Trophoblast cell (in vitro differentiated cells and primary cell): Measurements from ENCODE around the gene GPBP1L1.
A peak's percentile ranks its signal among the peaks of the same experiment; 100 is the strongest.

Experiments used
- DNase-seq, 2 donors: peaks; one replicate each; pipeline ENCODE4 v3.0.0-alpha.2; 2016
- H2AFZ ChIP-seq: 2 replicates; pipeline ENCODE4 v1.6.1; 2013; ENCODE audit warnings: low read length, moderate library complexity, mild to moderate bottlenecking; ENCODE audit not compliant: insufficient read depth, poor library complexity
- H2AK5ac ChIP-seq: 2 replicates; pipeline ENCODE4 v1.6.1; 2013; ENCODE audit warnings: mild to moderate bottlenecking, low read length
- H2BK120ac ChIP-seq: 2 replicates; pipeline ENCODE4 v1.6.1; 2013; ENCODE audit warnings: low read length, mild to moderate bottlenecking, moderate library complexity; ENCODE audit not compliant: insufficient read depth, poor library complexity
- H2BK12ac ChIP-seq: 2 replicates; pipeline ENCODE4 v1.6.1; 2013; ENCODE audit warnings: mild to moderate bottlenecking, low read length, moderate library complexity
- H2BK5ac ChIP-seq: 2 replicates; pipeline ENCODE4 v1.6.1; 2013; ENCODE audit warnings: low read length, low read depth, moderate library complexity, mild to moderate bottlenecking; ENCODE audit not compliant: poor library complexity
- H3K14ac ChIP-seq: 2 replicates; pipeline ENCODE4 v1.6.1; 2013; ENCODE audit warnings: mild to moderate bottlenecking, low read length
- H3K18ac ChIP-seq: 2 replicates; pipeline ENCODE4 v1.6.1; 2013; ENCODE audit warnings: mild to moderate bottlenecking, low read length
- H3K23ac ChIP-seq: 2 replicates; pipeline ENCODE4 v1.6.1; 2013; ENCODE audit warnings: low read length
- H3K27ac ChIP-seq: 2 replicates; pipeline ENCODE4 v1.5.1; 2013; ENCODE audit warnings: low read depth, mild to moderate bottlenecking, inconsistent platforms, low read length, moderate library complexity
- H3K27me3 ChIP-seq: 2 replicates; pipeline ENCODE4 v1.6.1; 2013; ENCODE audit warnings: inconsistent platforms, mild to moderate bottlenecking, low read length, moderate library complexity; ENCODE audit not compliant: insufficient read depth
- H3K36me3 ChIP-seq, 2 experiments: 1 replicate in 1 of 2; 2 replicates in 1 of 2; pipeline ENCODE4 v1.6.1; 2013; ENCODE audit warnings: low read length in 2 of 2, mild to moderate bottlenecking in 2 of 2, moderate library complexity in 1 of 2; ENCODE audit not compliant: insufficient read depth in 2 of 2, control insufficient read depth in 1 of 2
- H3K4ac ChIP-seq: 2 replicates; pipeline ENCODE4 v1.6.1; 2013; ENCODE audit warnings: low read depth, mild to moderate bottlenecking, low read length, moderate library complexity
- H3K4me1 ChIP-seq, 2 experiments: 1 replicate in 1 of 2; 2 replicates in 1 of 2; pipeline ENCODE4 v1.6.1; 2013; ENCODE audit warnings: low read length in 2 of 2, mild to moderate bottlenecking in 2 of 2, moderate library complexity in 1 of 2; ENCODE audit not compliant: insufficient read depth in 2 of 2, control insufficient read depth in 1 of 2
- H3K4me2 ChIP-seq: 2 replicates; pipeline ENCODE4 v1.6.1; 2013; ENCODE audit warnings: inconsistent platforms, mild to moderate bottlenecking, low read length, moderate library complexity
- H3K4me3 ChIP-seq: 2 replicates; pipeline ENCODE4 v1.5.1; 2013; ENCODE audit warnings: mild to moderate bottlenecking, low read depth, low read length, inconsistent platforms
- H3K79me1 ChIP-seq: one replicate; pipeline ENCODE4 v1.6.1; 2013; ENCODE audit warnings: low read length
- H3K79me2 ChIP-seq: 2 replicates; pipeline ENCODE4 v1.6.1; 2013; ENCODE audit warnings: low read length, mild to moderate bottlenecking; ENCODE audit not compliant: control insufficient read depth, insufficient read depth, poor library complexity
- H3K9ac ChIP-seq: 2 replicates; pipeline ENCODE4 v1.6.1; 2013; ENCODE audit warnings: mild to moderate bottlenecking, low read length
- H3K9me3 ChIP-seq: 2 replicates; pipeline ENCODE4 v1.6.1; 2013; ENCODE audit warnings: low read depth, mild to moderate bottlenecking, control low read depth, inconsistent platforms, low read length; ENCODE audit not compliant: insufficient read depth
- H4K12ac ChIP-seq: 2 replicates; pipeline ENCODE4 v1.6.1; 2013; ENCODE audit warnings: low read depth, mild to moderate bottlenecking, low read length, moderate library complexity
- H4K8ac ChIP-seq: 2 replicates; pipeline ENCODE4 v1.6.1; 2013; ENCODE audit warnings: low read depth, mild to moderate bottlenecking, low read length, moderate library complexity
- H4K91ac ChIP-seq: one replicate; pipeline ENCODE4 v1.6.1; 2013; ENCODE audit warnings: low read depth, mild to moderate bottlenecking, low read length, moderate library complexity
- WGBS: extraction: QIAGEN DNeasy Blood & Tissue Kit; methylation state at CpG from one replicate; pipeline ENCODE4 v1.1.7; 2013; ENCODE audit warnings: missing lambda C conversion rate; ENCODE audit not compliant: insufficient read length, insufficient coverage; ENCODE audit errors: extremely low coverage; 5-methylcytosine and 5-hydroxymethylcytosine counted together

Gene GPBP1L1

DNA sequence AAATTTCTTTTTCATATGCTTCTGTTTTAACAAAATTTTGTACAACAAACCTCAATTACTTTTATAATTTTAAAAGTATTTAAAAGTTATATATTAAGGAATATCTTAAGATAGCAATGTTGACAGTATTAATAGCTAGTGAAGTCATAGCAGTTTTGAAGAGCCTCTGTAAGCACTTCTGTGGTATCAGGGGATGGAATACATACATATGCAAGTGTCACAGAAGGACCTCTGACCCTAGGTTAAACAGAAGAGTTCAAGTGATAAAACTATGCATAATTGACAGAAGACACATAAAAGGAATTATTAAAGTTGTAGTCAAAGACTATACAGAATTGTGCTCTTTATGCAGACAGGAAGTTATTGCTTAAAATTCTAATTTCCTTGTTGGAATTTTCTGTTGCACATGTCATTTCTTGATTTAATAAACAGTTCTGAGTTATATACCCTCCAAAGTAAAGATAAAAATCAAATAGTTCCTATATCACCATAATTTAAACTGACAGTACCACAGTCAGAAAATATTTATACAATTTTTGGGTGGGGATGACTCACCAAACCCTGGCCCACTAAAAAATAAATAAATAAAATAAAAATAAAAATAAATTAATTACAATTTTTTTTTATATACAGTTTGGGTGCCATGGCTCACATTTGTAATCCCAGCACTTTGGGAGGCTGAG lies 37.1 kb upstream of the GPBP1L1 start:
- Histone ChIP-seq H2AK5ac (no peak overlapping the region), H3K79me2 (no peaks in the 10 kb centered on the region), H3K9ac (no peak overlapping the region), H2BK120ac (no peak overlapping the region), H2AFZ (no peak overlapping the region), H3K9me3 (no peaks in the 10 kb centered on the region), H3K27ac (no peak overlapping the region), H3K23ac (no peak overlapping the region), H3K18ac (no peak overlapping the region), H3K79me1 (no peaks in the 10 kb centered on the region), H3K36me3 (peaks cover 0 to 6% of the 10 kb centered on the region in 2 experiments), H3K4me3 (no peak overlapping the region), H4K91ac (no peak overlapping the region), H3K27me3 (no peaks in the 10 kb centered on the region), H4K8ac (no peak overlapping the region), H3K4me1 (no peaks in the 10 kb centered on the region), H3K14ac (no peak overlapping the region), H3K4ac (no peak overlapping the region), H4K12ac (no peak overlapping the region), H2BK5ac (no peak overlapping the region), H2BK12ac (no peak overlapping the region), H3K4me2 (no peak overlapping the region)
- DNase-seq, result no peak

DNA sequence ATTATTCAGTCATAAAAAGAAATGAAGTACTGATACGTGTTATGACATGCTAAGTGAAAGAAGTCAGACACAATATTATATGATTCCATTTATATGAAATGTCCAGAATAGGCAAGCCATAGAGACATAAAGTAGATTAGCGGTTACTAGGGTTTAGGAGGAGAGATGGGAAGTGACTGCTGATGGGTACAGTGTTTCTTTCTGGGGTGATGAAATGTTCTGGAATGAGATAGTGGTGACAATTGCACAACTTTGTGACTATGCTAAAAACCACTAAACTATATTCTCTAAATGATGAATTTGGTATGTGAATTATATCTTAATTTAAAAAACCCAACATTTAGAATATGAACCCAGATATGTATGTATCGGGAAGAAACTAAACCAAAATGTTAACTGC lies 36.5 kb upstream of the GPBP1L1 start:
- Histone ChIP-seq H2BK5ac (no peak overlapping the region), H3K4me2 (no peak overlapping the region), H3K18ac (no peak overlapping the region), H3K4ac (no peak overlapping the region), H2BK120ac (no peak overlapping the region), H3K4me1 (no peaks in the 10 kb centered on the region), H3K27me3 (no peaks in the 10 kb centered on the region), H2AFZ (no peak overlapping the region), H3K79me2 (no peaks in the 10 kb centered on the region), H3K27ac (no peak overlapping the region), H4K91ac (no peak overlapping the region), H4K12ac (no peak overlapping the region), H2AK5ac (no peak overlapping the region), H3K9me3 (no peaks in the 10 kb centered on the region), H4K8ac (no peak overlapping the region), H2BK12ac (no peak overlapping the region), H3K23ac (no peak overlapping the region), H3K4me3 (no peak overlapping the region), H3K36me3 (peaks cover 0 to 6% of the 10 kb centered on the region in 2 experiments), H3K9ac (no peak overlapping the region), H3K79me1 (no peaks in the 10 kb centered on the region), H3K14ac (no peak overlapping the region)
- no CpG with 5 or more reads among the region's 3 CpGs for WGBS
- peak in 1 of 2 donors; percentile 58 for DNase-seq

DNA sequence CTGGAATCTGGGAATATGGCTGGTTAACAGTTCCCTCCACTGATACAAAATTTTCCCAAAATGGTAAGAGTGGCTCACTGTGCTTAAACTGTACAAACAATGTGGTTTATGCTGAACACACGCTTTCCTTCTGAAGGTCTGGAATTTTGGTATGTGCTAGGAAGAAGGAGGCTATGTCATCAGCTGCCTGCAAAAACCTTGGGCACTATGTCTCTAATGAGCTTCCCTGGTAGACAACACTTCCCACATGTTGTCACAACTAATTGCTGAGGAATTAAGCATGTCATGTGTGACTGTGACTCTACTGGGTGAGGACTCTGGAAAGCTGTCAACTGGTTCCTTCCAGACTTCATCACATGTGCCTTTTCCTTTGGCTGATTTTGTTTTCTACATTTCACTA lies 34.9 kb upstream of the GPBP1L1 start:
- DNase-seq, result peak; percentile 68 to 89
- H3K9me3 ChIP-seq, result no peaks in the 10 kb centered on the region
- no CpG with 5 or more reads among the region's 1 CpG for WGBS
- no peak overlapping the region for H4K12ac ChIP-seq
- no peak overlapping the region for H3K23ac ChIP-seq
- no peak overlapping the region for H3K27ac ChIP-seq
- no peaks in the 10 kb centered on the region for H3K79me1 ChIP-seq
- no peak overlapping the region for H4K8ac ChIP-seq
- no peak overlapping the region for H2BK12ac ChIP-seq
- H4K91ac ChIP-seq, result no peak overlapping the region
- no peak overlapping the region for H3K4me3 ChIP-seq
- no peak overlapping the region for H3K9ac ChIP-seq
- H2AFZ ChIP-seq, result no peak overlapping the region
- H3K14ac ChIP-seq, result no peak overlapping the region
- H3K4me1 ChIP-seq, result no peaks in the 10 kb centered on the region
- H3K79me2 ChIP-seq, result no peaks in the 10 kb centered on the region
- no peaks in the 10 kb centered on the region for H3K27me3 ChIP-seq
- H2BK120ac ChIP-seq, result no peak overlapping the region
- H3K36me3 ChIP-seq, result peaks cover 0 to 1% of the 10 kb centered on the region in 2 experiments
- H3K4me2 ChIP-seq, result no peak overlapping the region
- no peak overlapping the region for H2BK5ac ChIP-seq
- no peak overlapping the region for H2AK5ac ChIP-seq
- H3K18ac ChIP-seq, result no peak overlapping the region
- no peak overlapping the region for H3K4ac ChIP-seq

DNA sequence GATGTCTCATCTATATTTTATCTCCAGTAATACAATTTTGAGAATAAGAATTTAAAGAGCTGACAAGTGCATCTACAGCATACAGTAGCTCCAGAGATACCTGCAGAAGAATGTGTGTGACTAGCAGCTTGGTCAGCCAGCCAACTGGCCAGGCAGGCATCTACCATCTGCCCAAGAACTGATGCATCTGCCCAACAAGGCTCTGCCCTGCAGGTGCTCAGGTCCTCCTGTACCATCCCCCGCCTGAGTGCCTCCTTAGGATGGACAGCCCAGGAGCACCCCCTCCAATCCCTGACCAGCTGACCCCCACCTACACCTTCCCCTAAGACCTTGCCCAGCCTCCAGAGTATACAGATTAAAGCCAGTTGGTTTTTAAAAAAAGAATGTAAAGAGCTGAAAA lies 32.0 kb upstream of the GPBP1L1 start:
- Histone ChIP-seq H3K23ac (no peak overlapping the region), H3K79me2 (no peaks in the 10 kb centered on the region), H3K4me2 (no peak overlapping the region), H4K91ac (no peak overlapping the region), H3K27me3 (no peaks in the 10 kb centered on the region), H3K18ac (no peak overlapping the region), H2AFZ (no peak overlapping the region), H2AK5ac (no peak overlapping the region), H3K27ac (no peak overlapping the region), H3K9ac (no peak overlapping the region), H3K4ac (no peak overlapping the region), H3K79me1 (no peaks in the 10 kb centered on the region), H4K12ac (no peak overlapping the region), H2BK5ac (no peak overlapping the region), H2BK12ac (no peak overlapping the region), H3K36me3 (no peaks in the 10 kb centered on the region), H2BK120ac (no peak overlapping the region), H4K8ac (no peak overlapping the region), H3K9me3 (no peaks in the 10 kb centered on the region), H3K4me1 (no peaks in the 10 kb centered on the region), H3K14ac (no peak overlapping the region), H3K4me3 (no peak overlapping the region)
- WGBS, result no CpG with 5 or more reads among the region's 1 CpG
- DNase-seq, result no peak
